ENCODE results near the gene PCBP3.
"Not testable (repeated sequence)": the region's sequence is repeated elsewhere in the genome, so short reads cannot be mapped to it uniquely, and the experiment has no call there.

Gene PCBP3

GRCh38 chr21:45698493-45699184 lies 55.1 kb downstream of the PCBP3 start:
- FAIRE-seq = no peak

- no peak for FAIRE-seq
Measured at GRCh38 chr21:45699251-45699942, 55.9 kb downstream of the PCBP3 start.

GRCh38 chr21:45699966-45700365 lies 56.4 kb downstream of the PCBP3 start:
- no peak for FAIRE-seq

GRCh38 chr21:45700461-45700860 lies 56.9 kb downstream of the PCBP3 start:
- no peak for FAIRE-seq

- FAIRE-seq = no peak
Measured at GRCh38 chr21:45704311-45705108, 61.0 kb downstream of the PCBP3 start.

- FAIRE-seq = no peak
Measured at GRCh38 chr21:45706299-45706698, 62.8 kb downstream of the PCBP3 start.

GRCh38 chr21:45709173-45709572 lies 65.6 kb downstream of the PCBP3 start:
- no peak for FAIRE-seq

- no peak for FAIRE-seq
Measured at GRCh38 chr21:45709696-45710268, 66.3 kb downstream of the PCBP3 start.

GRCh38 chr21:45710306-45710705 lies 66.8 kb downstream of the PCBP3 start:
- FAIRE-seq = not testable (repeated sequence)

GRCh38 chr21:45713613-45714012 lies 70.1 kb downstream of the PCBP3 start:
- no peak for FAIRE-seq

- FAIRE-seq = no peak
Measured at GRCh38 chr21:45715441-45715840, 71.9 kb downstream of the PCBP3 start.

GRCh38 chr21:45718413-45718812 lies 74.9 kb downstream of the PCBP3 start:
- no peak for FAIRE-seq

GRCh38 chr21:45719177-45719802 lies 75.8 kb downstream of the PCBP3 start:
- FAIRE-seq = no peak

- FAIRE-seq = not testable (repeated sequence)
Measured at GRCh38 chr21:45720204-45720603, 76.7 kb downstream of the PCBP3 start.

GRCh38 chr21:45721671-45722070 lies 78.1 kb downstream of the PCBP3 start:
- no peak for FAIRE-seq

GRCh38 chr21:45723049-45723958 lies 79.8 kb downstream of the PCBP3 start:
- FAIRE-seq = no peak

GRCh38 chr21:45724345-45724961 lies 80.9 kb downstream of the PCBP3 start:
- FAIRE-seq = no peak

GRCh38 chr21:45724994-45725843 lies 81.7 kb downstream of the PCBP3 start:
- no peak for FAIRE-seq

- FAIRE-seq = no peak
Measured at GRCh38 chr21:45725844-45726200, 82.3 kb downstream of the PCBP3 start.

GRCh38 chr21:45726438-45726837 lies 82.9 kb downstream of the PCBP3 start:
- no peak for FAIRE-seq

All from TTC549 (cell line).